Right atrium auricular region (tissue), 2 donors: ENCODE results near the gene MAPKBP1. TPM values are rescaled to one million over a fixed set of nuclear protein-coding genes. Genes with fewer than 3 reads are reported as not detected.

ENCODE experiments used
- DNase-seq: peaks from one replicate; pipeline ENCODE4 v3.0.0-alpha.2; 2019; ENCODE audit warnings: low spot score
- H3K27ac ChIP-seq, 2 donors: fragments of 200-600 bp; sonication (generic); 1 replicate in 1 of 2; 2 replicates in 1 of 2; pipeline ENCODE4 v1.5.1; 2016 to 2019
- H3K27me3 ChIP-seq, 2 donors: fragments of 200-600 bp; sonication (generic); one replicate each; pipeline versions ENCODE4 v1.5.1 to v1.6.0; 2017 to 2019
- H3K36me3 ChIP-seq: fragments of 200-600 bp; sonication (generic); one replicate; pipeline ENCODE4 v1.5.1; 2016
- H3K4me1 ChIP-seq, 2 donors: fragments of 200-600 bp; sonication (generic); one replicate each; pipeline versions ENCODE4 v1.5.1 to v1.6.0; 2017 to 2019
- H3K4me3 ChIP-seq, 2 donors: fragments of 200-600 bp; sonication (generic); 1 replicate in 1 of 2; 2 replicates in 1 of 2; pipeline ENCODE4 v1.5.1; 2017 to 2019; ENCODE audit warnings: mild to moderate bottlenecking in 1 of 2, moderate library complexity in 1 of 2
- H3K9me3 ChIP-seq, 2 donors: fragments of 200-600 bp; sonication (generic); one replicate each; pipeline ENCODE4 v1.5.1; 2019
- CTCF ChIP-seq, 2 donors: fragments of 200-600 bp; sonication (generic); IDR thresholded peaks; one replicate each; pipeline ENCODE4 v1.5.1; 2019; ENCODE audit warnings: antibody characterized with exemption in 2 of 2
- total RNA-seq, 2 donors: library from RNA; depleted of rRNA; stranded (reverse); fragments of >200 nt; gene quantifications; one replicate each; pipeline ENCODE4 v1.1.0, GENCODE V29; 2016

Gene MAPKBP1
- total RNA-seq, 2 donors from 2014 or later: 10.5 TPM

DNA sequence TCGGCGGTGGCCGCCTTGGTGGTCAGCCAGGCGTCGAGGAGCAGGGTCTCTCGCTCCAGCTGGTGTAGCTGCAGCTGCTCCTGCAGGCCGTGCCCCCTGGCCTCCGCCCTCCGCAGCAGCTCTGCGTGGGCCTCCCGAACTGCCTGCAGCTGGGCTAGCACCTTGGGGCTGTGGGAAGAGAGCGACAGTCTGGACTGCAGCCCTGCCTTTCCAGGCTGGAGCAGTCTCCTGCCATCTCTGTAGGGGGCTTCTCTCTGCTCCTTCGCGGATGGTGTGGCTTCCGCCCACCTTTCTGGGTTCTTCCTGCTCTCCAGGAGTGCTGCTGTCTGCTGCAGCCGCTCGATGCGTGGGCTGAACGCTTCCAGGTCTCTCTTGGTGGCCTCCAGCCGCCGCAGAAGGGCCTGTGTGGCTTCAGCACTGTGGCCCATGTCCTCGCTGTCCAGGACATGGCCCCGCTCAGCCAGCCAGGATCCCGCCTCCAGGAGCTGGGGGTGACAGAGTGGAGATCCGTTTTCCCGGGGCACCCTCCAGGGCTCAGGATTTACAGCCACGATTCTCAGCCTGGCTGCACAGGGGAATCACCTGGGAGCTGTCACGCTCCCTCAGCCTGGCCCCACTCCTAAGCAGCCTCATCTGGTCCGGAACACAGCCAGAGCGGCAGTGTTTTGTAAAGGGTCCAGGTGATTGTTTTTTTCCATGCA is 81.1 kb downstream of the MAPKBP1 start:
- H3K27me3 ChIP-seq: no peaks in the 10 kb centered on the region
- no peak for DNase-seq
- no peaks in the 10 kb centered on the region for H3K9me3 ChIP-seq
- H3K4me3 ChIP-seq: no peak overlapping the region
- no peaks in the 10 kb centered on the region for H3K36me3 ChIP-seq
- TF ChIP-seq CTCF (IDR thresholded peaks at IDR 0.05): no peak
- H3K4me1 ChIP-seq: no peaks in the 10 kb centered on the region
- no peak overlapping the region for H3K27ac ChIP-seq

- no peak overlapping the region for H3K4me3 ChIP-seq
- H3K27ac ChIP-seq: no peak overlapping the region
- TF ChIP-seq CTCF (IDR thresholded peaks at IDR 0.05): no peak
- no peaks in the 10 kb centered on the region for H3K27me3 ChIP-seq
- H3K9me3 ChIP-seq: no peaks in the 10 kb centered on the region
- no peak for DNase-seq
- H3K36me3 ChIP-seq: no peaks in the 10 kb centered on the region
- H3K4me1 ChIP-seq: no peaks in the 10 kb centered on the region
Observed at GRCh38 chr15:41856262-41856661, 82.0 kb downstream of the MAPKBP1 start.

DNA sequence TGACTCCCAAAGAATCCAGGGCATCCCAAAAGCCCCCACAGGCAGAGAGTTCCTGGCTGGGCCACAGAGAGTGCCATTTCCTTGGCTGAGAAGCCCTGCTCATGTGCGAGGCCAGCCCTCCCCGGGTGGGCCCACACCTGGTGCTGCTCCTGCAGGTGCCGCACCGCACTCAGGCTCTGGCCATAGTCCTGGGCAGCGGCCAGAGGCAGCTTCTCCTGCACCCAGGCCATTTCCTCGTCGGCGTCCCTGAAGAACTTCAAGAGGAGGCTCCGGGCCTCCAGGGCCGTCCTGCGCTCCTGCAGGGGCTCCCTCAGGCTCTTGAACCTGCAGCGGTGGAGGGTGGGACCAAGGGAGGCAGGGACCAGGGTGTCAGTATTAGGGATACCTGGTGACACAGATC is 82.4 kb downstream of the MAPKBP1 start:
- no peaks in the 10 kb centered on the region for H3K27me3 ChIP-seq

DNA sequence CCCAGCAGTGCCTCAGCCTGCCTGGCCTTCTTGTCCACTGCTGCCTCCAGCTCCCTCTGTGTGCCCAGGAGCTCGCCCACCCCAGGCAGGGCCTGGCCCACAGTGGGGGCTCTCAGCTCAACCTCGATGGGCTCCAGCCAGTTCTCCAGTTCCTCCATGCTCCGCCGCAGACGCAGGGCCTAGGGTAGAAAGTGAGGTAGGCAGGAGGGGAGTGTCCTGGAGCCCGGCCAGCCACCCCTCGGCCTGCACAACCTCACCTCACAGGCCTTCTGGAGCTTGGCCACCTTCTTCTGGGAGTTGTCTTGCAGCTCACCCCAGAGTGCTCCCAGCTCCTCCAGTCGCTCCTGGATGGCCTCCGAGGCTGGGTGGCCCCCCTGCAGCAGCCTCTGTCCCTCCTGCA is 83.0 kb downstream of the MAPKBP1 start:
- no peak for DNase-seq
- H3K27me3 ChIP-seq: no peaks in the 10 kb centered on the region
- TF ChIP-seq CTCF (IDR thresholded peaks at IDR 0.05): no peak
- no peaks in the 10 kb centered on the region for H3K4me1 ChIP-seq
- H3K36me3 ChIP-seq: no peaks in the 10 kb centered on the region
- H3K27ac ChIP-seq: no peak overlapping the region
- H3K9me3 ChIP-seq: no peaks in the 10 kb centered on the region
- no peak overlapping the region for H3K4me3 ChIP-seq

More for the DNA sequence above, 82.4 kb downstream of the MAPKBP1 start:
- H3K9me3 ChIP-seq: no peaks in the 10 kb centered on the region
- no peaks in the 10 kb centered on the region for H3K4me1 ChIP-seq
- no peak overlapping the region for H3K4me3 ChIP-seq
- no peaks in the 10 kb centered on the region for H3K36me3 ChIP-seq
- no peak for TF ChIP-seq CTCF (IDR thresholded peaks at IDR 0.05)
- DNase-seq: no peak
- H3K27ac ChIP-seq: no peak overlapping the region

GRCh38 chr15:41858756-41859155 is 84.5 kb downstream of the MAPKBP1 start:
- Histone ChIP-seq H3K36me3 (no peaks in the 10 kb centered on the region), H3K27me3 (no peaks in the 10 kb centered on the region), H3K4me3 (no peak overlapping the region), H3K4me1 (no peaks in the 10 kb centered on the region), H3K27ac (no peak overlapping the region), H3K9me3 (no peaks in the 10 kb centered on the region)
- TF ChIP-seq CTCF (IDR thresholded peaks at IDR 0.05): no peak
- DNase-seq: no peak
